K562 (cell line): ENCODE data around the gene CLIC2. TPM values are rescaled to one million over a fixed set of nuclear protein-coding genes. Genes with fewer than 3 reads are reported as not detected.

Experiments
- ATAC-seq: fragments of 200-7000 bp; cut with Tn5 transposase; 3 replicates; pipeline ENCODE4 v1.9.1; 2020; ENCODE audit warnings: moderate library complexity
- BruUV-seq: library from RNA; stranded (reverse); fragments of 400-500 nt; replicated peaks from 2 replicates; lab custom pipeline; 2021; lab: Mats Ljungman, UMichigan
- CTCF ChIA-PET: fragments of 300-600 bp; formaldehyde crosslinking; extraction: SDS; loops from one replicate; lab custom pipeline; 2021; ENCODE audit warnings: low intra/inter-chr PET ratio; lab: Yijun Ruan, JAX
- POLR2A ChIA-PET: fragments of 300-600, 350-650 bp; sonication (Branson Sonifier 250); formaldehyde crosslinking; extraction: SDS; loops from one replicate; lab custom pipeline; 2021; ENCODE audit warnings: antibody characterized with exemption, inconsistent platforms; lab: Yijun Ruan, JAX
- DNase-seq, 4 experiments: peaks; one replicate each; pipeline versions ENCODE4 v3.0.0 to v3.0.0-alpha.2; 2011 to 2018; ENCODE audit warnings: low spot score in 3 of 4, mixed read lengths in 3 of 4; ENCODE audit errors: extremely low read depth in 1 of 4
- FAIRE-seq: peaks from 2 replicates; lab custom pipeline; 2011; peaks lifted over from hg19 to GRCh38; lab: Jason Lieb, UNC
- H2AFZ ChIP-seq: 2 replicates; pipeline ENCODE4 v1.6.0; 2011; ENCODE audit warnings: low read depth, low read length, control low read depth, inconsistent platforms
- H3K27ac ChIP-seq: fragments of 200-600 bp; 3 replicates; pipeline ENCODE4 v1.8.0; 2011; ENCODE audit warnings: low read depth, mild to moderate bottlenecking, control low read depth, inconsistent platforms, low read length, moderate library complexity, mixed read lengths; ENCODE audit errors: extremely low read depth
- H3K27me3 ChIP-seq, 2 experiments: fragments of 300-600 bp in 1 of 2; 2 replicates in 1 of 2; 3 replicates in 1 of 2; pipeline versions ENCODE4 v1.6.0 to v1.8.0; 2011; ENCODE audit warnings: inconsistent platforms in 2 of 2, low read length in 2 of 2, mild to moderate bottlenecking in 1 of 2, mixed read lengths in 1 of 2, moderate library complexity in 1 of 2; ENCODE audit not compliant: control insufficient read depth in 2 of 2, insufficient read depth in 2 of 2
- H3K36me3 ChIP-seq: fragments of 300-600 bp; 3 replicates; pipeline ENCODE4 v1.8.0; 2011; ENCODE audit warnings: mild to moderate bottlenecking, low read length, inconsistent platforms; ENCODE audit not compliant: control insufficient read depth, insufficient read depth
- H3K4me1 ChIP-seq, 2 experiments: fragments of 200-600 bp in 1 of 2; replicated peaks in 1 of 2; 2 replicates in 1 of 2; 3 replicates in 1 of 2; pipeline versions ENCODE4 v1.5.1 to v1.8.0; 2011; ENCODE audit warnings: inconsistent platforms in 2 of 2, low read length in 2 of 2, mild to moderate bottlenecking in 1 of 2, mixed read lengths in 1 of 2, moderate library complexity in 1 of 2; ENCODE audit not compliant: control insufficient read depth in 2 of 2, insufficient read depth in 2 of 2
- H3K4me2 ChIP-seq: 2 replicates; pipeline ENCODE4 v1.6.1; 2011; ENCODE audit warnings: low read length, control low read depth, inconsistent platforms, mixed read lengths; ENCODE audit not compliant: insufficient read depth
- H3K4me3 ChIP-seq: fragments of 200-600 bp; sonication (generic), shearing (Covaris generic); 2 replicates; pipeline ENCODE4 v1.5.1; 2016; ENCODE audit warnings: control low read depth, inconsistent platforms
- H3K79me2 ChIP-seq: fragments of 200-600 bp; 3 replicates; pipeline ENCODE4 v1.8.0; 2011; ENCODE audit warnings: low read length, inconsistent platforms; ENCODE audit not compliant: control insufficient read depth, insufficient read depth
- H3K9ac ChIP-seq, 2 experiments: 2 replicates each; pipeline versions ENCODE4 v1.6.0 to v1.6.1; 2011; ENCODE audit warnings: low read depth in 2 of 2, low read length in 2 of 2, control low read depth in 1 of 2, inconsistent platforms in 1 of 2, mild to moderate bottlenecking in 1 of 2, mixed read lengths in 1 of 2; ENCODE audit not compliant: insufficient read depth in 1 of 2
- H3K9me1 ChIP-seq: one replicate; pipeline ENCODE4 v1.6.0; 2011; ENCODE audit warnings: inconsistent platforms, mild to moderate bottlenecking, low read length, moderate library complexity; ENCODE audit not compliant: control insufficient read depth, insufficient read depth
- H3K9me3 ChIP-seq: replicated peaks from 2 replicates; pipeline ENCODE4 v1.5.1; 2011; ENCODE audit warnings: low read depth, low read length, inconsistent platforms; ENCODE audit not compliant: control insufficient read depth, insufficient read depth
- H4K20me1 ChIP-seq: replicated peaks from 2 replicates; pipeline ENCODE4 v1.6.1; 2011; ENCODE audit warnings: low read length, inconsistent platforms, mixed read lengths; ENCODE audit not compliant: control insufficient read depth, insufficient read depth
- CBX3 ChIP-seq, 2 experiments: IDR thresholded peaks; 1 replicate in 1 of 2; 2 replicates in 1 of 2; pipeline ENCODE4 v1.6.1; 2012; ENCODE audit warnings: inconsistent platforms in 2 of 2, low read length in 2 of 2, borderline replicate concordance in 1 of 2, control low read depth in 1 of 2
- CHD1 ChIP-seq: fragments of 200-600 bp; sonication (generic); IDR thresholded peaks from one replicate; pipeline ENCODE4 v1.6.1; 2012; ENCODE audit warnings: mild to moderate bottlenecking, moderate library complexity, low read length, inconsistent platforms
- CREBBP ChIP-seq: IDR thresholded peaks from one replicate; pipeline ENCODE4 v1.6.1; 2012; ENCODE audit warnings: low read depth, mild to moderate bottlenecking, control low read depth, inconsistent platforms, low read length
- HOXB6 ChIP-seq: fragments of 250-450 bp; sonication (Bioruptor Pico); IDR thresholded peaks from 2 replicates; pipeline ENCODE4 v1.5.1; 2022; ENCODE audit warnings: mild to moderate bottlenecking, borderline replicate concordance
- NR2C2 ChIP-seq, 2 experiments: fragments of 200-800 bp in 1 of 2; sonication (Bioruptor generic) in 1 of 2; sonication (generic) in 1 of 2; formaldehyde crosslinking in 1 of 2; IDR thresholded peaks; 2 replicates each; pipeline versions ENCODE4 v1.6.1 to v1.8.0; 2016 to 2022; ENCODE audit warnings: mild to moderate bottlenecking in 1 of 2, missing compliant biosample characterization in 1 of 2, missing genetic modification characterization in 1 of 2, missing genetic modification reagents in 1 of 2
- PCBP1 ChIP-seq: fragments of 200-400 bp; formaldehyde crosslinking; IDR thresholded peaks from 2 replicates; pipeline ENCODE4 v1.6.1; 2018; ENCODE audit warnings: mild to moderate bottlenecking, low read depth, low read length; ENCODE audit not compliant: poor library complexity, severe bottlenecking
- RBM25 ChIP-seq: fragments of 200-400 bp; formaldehyde crosslinking; IDR thresholded peaks from 2 replicates; pipeline ENCODE4 v1.6.1; 2018; ENCODE audit warnings: low read length, low read depth, moderate library complexity; ENCODE audit not compliant: severe bottlenecking
- SRSF1 ChIP-seq: fragments of 200-400 bp; formaldehyde crosslinking; IDR thresholded peaks from 2 replicates; pipeline ENCODE4 v1.6.1; 2017; ENCODE audit warnings: mild to moderate bottlenecking, low read depth, low read length, moderate library complexity
- TAF1 ChIP-seq: IDR thresholded peaks from 2 replicates; pipeline ENCODE4 v1.6.1; 2011; ENCODE audit warnings: mild to moderate bottlenecking, low read length, moderate library complexity; ENCODE audit not compliant: insufficient read depth, control insufficient read depth, severe bottlenecking; ENCODE audit errors: extremely low read depth
- TRIM24 ChIP-seq, 2 experiments: fragments of 450-650 bp; IDR thresholded peaks; 2 replicates each; pipeline ENCODE4 v1.6.1; 2016
- ZKSCAN1 ChIP-seq: fragments of 150-350 bp; IDR thresholded peaks from 2 replicates; pipeline ENCODE4 v1.6.1; 2016; ENCODE audit warnings: low read depth, low read length
- ZNF140 ChIP-seq: fragments of 250-450 bp; sonication (Bioruptor Pico); IDR thresholded peaks from 2 replicates; pipeline ENCODE4 v1.8.0; 2021; ENCODE audit warnings: moderate library complexity, mild to moderate bottlenecking, inconsistent platforms
- ZNF224 ChIP-seq: sonication (generic); formaldehyde crosslinking; IDR thresholded peaks from 2 replicates; pipeline ENCODE4 v1.8.0; 2022; ENCODE audit warnings: mild to moderate bottlenecking, missing genetic modification reagents
- ZNF239 ChIP-seq: fragments of 250-450 bp; sonication (Bioruptor Pico); IDR thresholded peaks from 2 replicates; pipeline ENCODE4 v1.4.0; 2020; ENCODE audit warnings: mild to moderate bottlenecking
- ZNF384 ChIP-seq: IDR thresholded peaks from 2 replicates; pipeline ENCODE4 v1.6.1; 2012; ENCODE audit warnings: low read depth, low read length, improper control_type of control experiment
- WGBS: fragments of 100-300 bp; shearing (Covaris generic); methylation state at CpG from one replicate; pipeline ENCODE4 v1.1.6; 2016; ENCODE audit warnings: low coverage, mixed read lengths; ENCODE audit not compliant: insufficient coverage; ENCODE audit errors: missing lambda C conversion rate; 5-methylcytosine and 5-hydroxymethylcytosine counted together
- in situ Hi-C: fragments of 300-500 bp; cut with MboI; formaldehyde crosslinking; loops from 4 replicates; pipeline ENCODE4 v1.15.0; 2018; ENCODE audit warnings: inconsistent platforms, mixed read lengths
- intact Hi-C: fragments of 100-400 bp; cut with micrococcal nuclease; formaldehyde crosslinking; loops from 2 replicates; pipeline ENCODE4 v1.14.2; 2022
- polyA plus RNA-seq, 8 experiments: library from polyadenylated mRNA; depleted of rRNA in 4 of 8; stranded (reverse) in 5 of 8; unstranded in 3 of 8; fragments of >200 nt; fragmentation: Nextera tagmentation in 2 of 8; fragmentation: Illumina TruSeq in 1 of 8; extraction: Ambion mirVana in 2 of 8; extraction: Trizol in 1 of 8; gene quantifications; 2 replicates each; pipeline versions ENCODE4 v1.2.1 to v1.2.3, GENCODE V29; 2011 to 2014; ENCODE audit warnings: inconsistent platforms in 1 of 8, missing spikeins in 1 of 8
- total RNA-seq, 7 experiments: library from RNA; depleted of rRNA in 6 of 7; stranded (reverse); fragments of >200 nt in 6 of 7; fragmentation: Illumina TruSeq in 2 of 7; extraction: Trizol in 2 of 7; gene quantifications; 2 replicates each; pipeline versions ENCODE4 v1.2.1 to v1.2.3, GENCODE V29; 2011 to 2021; ENCODE audit warnings: low replicate concordance in 1 of 7
- TF ChIP-seq, protein P1 (sequence below): fragments of 450-650 bp; IDR thresholded peaks from 2 replicates; pipeline ENCODE4 v1.6.1; 2018; ENCODE audit warnings: mild to moderate bottlenecking, low read depth; ENCODE audit not compliant: partially characterized antibody
- TF ChIP-seq, protein P2 (sequence below): sonication (generic); formaldehyde crosslinking; IDR thresholded peaks from 2 replicates; pipeline ENCODE4 v1.8.0; 2022; ENCODE audit warnings: mild to moderate bottlenecking, missing genetic modification reagents

The CLIC2 gene
- total and polyA plus RNA-seq, 9 of the 15 experiments (the other 6 are each of a cell fraction or from before 2014, with no cell fraction given): 37.0 to 83.7 (median 74.7) TPM

DNA sequence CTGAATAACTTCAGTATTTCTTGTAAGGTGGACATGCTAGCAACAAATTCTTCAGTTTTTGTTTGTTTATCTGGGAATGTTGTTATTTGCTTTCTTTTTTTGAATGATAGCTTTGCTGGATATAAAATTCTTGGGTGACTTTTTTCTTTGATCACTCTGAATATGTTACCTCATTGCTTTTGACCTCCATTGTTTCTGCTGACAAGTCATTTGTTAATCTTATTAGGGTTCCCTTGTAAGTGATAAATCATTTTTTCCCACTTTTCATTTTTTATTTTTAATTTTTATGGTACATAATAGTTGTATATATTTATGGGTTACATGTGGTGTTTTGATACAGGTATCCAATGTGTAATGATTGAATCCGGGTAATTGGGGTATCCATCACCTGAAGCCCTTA, 63.4 kb downstream of the CLIC2 start:
- H3K4me1 ChIP-seq: no peaks in the 10 kb centered on the region
- H3K9me3 ChIP-seq: no peaks in the 10 kb centered on the region; the same call in 1 of the 2 replicates
- H4K20me1 ChIP-seq: no peaks in the 10 kb centered on the region
- ATAC-seq: no peak
- H3K36me3 ChIP-seq: peaks cover 4% of the 10 kb centered on the region; the same call in 1 of the 3 replicates
- no peak for DNase-seq
- no TSS peak for BruUV-seq
- H2AFZ ChIP-seq: no peak overlapping the region
- no peaks in the 10 kb centered on the region for H3K27me3 ChIP-seq
- H3K4me2 ChIP-seq: no peak overlapping the region
- CTCF ChIA-PET: no interaction called here
- H3K27ac ChIP-seq: no peak overlapping the region
- intact Hi-C loops: no loop called here
- 100% methylated on average over 1 of the region's 1 CpG for WGBS
- no peak for FAIRE-seq
- POLR2A ChIA-PET: no interaction called here
- no peak overlapping the region for H3K4me3 ChIP-seq
- in situ Hi-C loops: no loop called here
- no peak overlapping the region for H3K9ac ChIP-seq
- H3K79me2 ChIP-seq: no peaks in the 10 kb centered on the region
- no peaks in the 10 kb centered on the region for H3K9me1 ChIP-seq
- TF ChIP-seq ZNF384 (no peak), NR2C2 (CRISPR knock-in tag; IDR thresholded peaks at IDR 0.05) (no peak), NR2C2 (tag; IDR thresholded peaks at IDR 0.05) (peak; percentile 59), CHD1 (no peak), PCBP1 (no peak), HOXB6 (CRISPR knock-in tag) (no peak), RBM25 (no peak), ZNF239 (no peak), SRSF1 (no peak), CBX3 (IDR thresholded peaks at IDR 0.05; ENCODE audit: borderline replicate concordance in 1 of 2, low read length in 2 of 2) (peak in 1 of 2 experiments; percentile 81; a peak in 2 of 3 replicates), ZNF140 (CRISPR knock-in tag) (no peak), ZKSCAN1 (no peak), ZNF224 (CRISPR knock-in tag) (no peak), CREBBP (no peak), TAF1 (no peak), TRIM24 (IDR thresholded peaks at IDR 0.05) (peak; percentile 18 to 62; a peak in 1 of 4 replicates)
- TF ChIP-seq, protein P1, sequence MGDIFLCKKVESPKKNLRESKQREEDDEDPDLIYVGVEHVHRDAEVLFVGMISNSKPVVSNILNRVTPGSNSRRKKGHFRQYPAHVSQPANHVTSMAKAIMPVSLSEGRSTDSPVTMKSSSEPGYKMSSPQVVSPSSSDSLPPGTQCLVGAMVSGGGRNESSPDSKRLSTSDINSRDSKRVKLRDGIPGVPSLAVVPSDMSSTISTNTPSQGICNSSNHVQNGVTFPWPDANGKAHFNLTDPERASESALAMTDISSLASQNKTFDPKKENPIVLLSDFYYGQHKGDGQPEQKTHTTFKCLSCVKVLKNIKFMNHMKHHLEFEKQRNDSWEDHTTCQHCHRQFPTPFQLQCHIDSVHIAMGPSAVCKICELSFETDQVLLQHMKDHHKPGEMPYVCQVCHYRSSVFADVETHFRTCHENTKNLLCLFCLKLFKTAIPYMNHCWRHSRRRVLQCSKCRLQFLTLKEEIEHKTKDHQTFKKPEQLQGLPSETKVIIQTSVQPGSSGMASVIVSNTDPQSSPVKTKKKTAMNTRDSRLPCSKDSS: peak; percentile 53
- TF ChIP-seq, protein P2, sequence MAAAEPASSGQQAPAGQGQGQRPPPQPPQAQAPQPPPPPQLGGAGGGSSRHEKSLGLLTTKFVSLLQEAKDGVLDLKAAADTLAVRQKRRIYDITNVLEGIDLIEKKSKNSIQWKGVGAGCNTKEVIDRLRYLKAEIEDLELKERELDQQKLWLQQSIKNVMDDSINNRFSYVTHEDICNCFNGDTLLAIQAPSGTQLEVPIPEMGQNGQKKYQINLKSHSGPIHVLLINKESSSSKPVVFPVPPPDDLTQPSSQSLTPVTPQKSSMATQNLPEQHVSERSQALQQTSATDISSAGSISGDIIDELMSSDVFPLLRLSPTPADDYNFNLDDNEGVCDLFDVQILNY: no peak
